GM23248 (cell line): ENCODE measurements around the gene NKX1-1. TPM values are rescaled to one million over a fixed set of nuclear protein-coding genes. Genes with fewer than 3 reads are reported as not detected.

Experiments used
- DNase-seq: peaks from one replicate; pipeline ENCODE4 v3.0.0-alpha.2; 2015
- H2AFZ ChIP-seq: fragments of 200-600 bp; sonication (generic); 2 replicates; pipeline ENCODE4 v1.6.1; 2016; ENCODE audit warnings: antibody characterized with exemption
- H3F3A ChIP-seq: fragments of 200-600 bp; sonication (generic); 2 replicates; pipeline ENCODE4 v1.6.1; 2016; ENCODE audit warnings: mild to moderate bottlenecking, antibody characterized with exemption, mixed run types; ENCODE audit not compliant: insufficient read depth
- H3K27ac ChIP-seq: fragments of 200-600 bp; sonication (generic); 2 replicates; pipeline ENCODE4 v1.5.1; 2016; ENCODE audit warnings: mild to moderate bottlenecking
- H3K27me3 ChIP-seq: fragments of 200-600 bp; sonication (generic); replicated peaks from 2 replicates; pipeline ENCODE4 v1.6.1; 2016; ENCODE audit warnings: mild to moderate bottlenecking; ENCODE audit not compliant: insufficient read depth
- H3K36me3 ChIP-seq: fragments of 200-600 bp; sonication (generic); 2 replicates; pipeline ENCODE4 v1.6.1; 2016; ENCODE audit warnings: low read depth, mild to moderate bottlenecking
- H3K4me1 ChIP-seq: fragments of 200-600 bp; sonication (generic); 2 replicates; pipeline ENCODE4 v1.6.1; 2016; ENCODE audit warnings: mild to moderate bottlenecking; ENCODE audit not compliant: insufficient read depth
- H3K4me2 ChIP-seq: fragments of 200-600 bp; sonication (generic); one replicate; pipeline ENCODE4 v1.6.1; 2016; ENCODE audit warnings: mild to moderate bottlenecking; ENCODE audit not compliant: unreplicated experiment
- H3K4me3 ChIP-seq: fragments of 200-600 bp; sonication (generic); 2 replicates; pipeline ENCODE4 v1.5.1; 2016; ENCODE audit warnings: mild to moderate bottlenecking
- H3K79me2 ChIP-seq: fragments of 200-600 bp; sonication (generic); 2 replicates; pipeline ENCODE4 v1.6.1; 2016; ENCODE audit warnings: mild to moderate bottlenecking; ENCODE audit not compliant: insufficient read depth
- H3K9ac ChIP-seq: fragments of 200-600 bp; sonication (generic); 2 replicates; pipeline ENCODE4 v1.6.1; 2016; ENCODE audit warnings: mild to moderate bottlenecking
- H3K9me2 ChIP-seq: fragments of 200-600 bp; sonication (generic); 2 replicates; pipeline ENCODE4 v1.6.1; 2016; ENCODE audit warnings: mixed run types, mild to moderate bottlenecking, moderate library complexity; ENCODE audit not compliant: insufficient read depth
- H3K9me3 ChIP-seq: fragments of 200-600 bp; sonication (generic); one replicate; pipeline ENCODE4 v1.6.1; 2017; ENCODE audit warnings: low read depth
- H4K20me1 ChIP-seq: fragments of 200-600 bp; sonication (generic); 2 replicates; pipeline ENCODE4 v1.6.0; 2016; ENCODE audit not compliant: insufficient read depth
- EZH2 ChIP-seq: fragments of 200-600 bp; sonication (generic); IDR thresholded peaks from 2 replicates; pipeline ENCODE4 v1.6.1; 2018; ENCODE audit warnings: antibody characterized with exemption, mild to moderate bottlenecking; ENCODE audit not compliant: insufficient read depth, poor library complexity, severe bottlenecking
- EZH2phosphoT487 ChIP-seq: fragments of 200-600 bp; sonication (generic); IDR thresholded peaks from 2 replicates; pipeline ENCODE4 v1.6.1; 2018; ENCODE audit warnings: antibody characterized with exemption, moderate library complexity, mild to moderate bottlenecking, low read depth; ENCODE audit not compliant: insufficient read depth
- WGBS, 2 experiments: methylation state at CpG; one replicate each; pipeline ENCODE4 v1.1.6; 2015 to 2017; ENCODE audit warnings: low lambda C conversion rate in 2 of 2, low coverage in 1 of 2; ENCODE audit errors: missing lambda C conversion rate in 2 of 2; 5-methylcytosine and 5-hydroxymethylcytosine counted together
- in situ Hi-C: fragments of 300-500 bp; cut with MboI; formaldehyde crosslinking; loops from 2 replicates; pipeline ENCODE4 v1.15.0; 2020
- polyA plus RNA-seq: library from polyadenylated mRNA; unstranded; fragments of >200 nt; fragmentation: Nextera tagmentation; extraction: Ambion mirVana; gene quantifications from 2 replicates; pipeline ENCODE4 v1.2.1, GENCODE V29; 2016
- total RNA-seq: library from RNA; depleted of rRNA; stranded (reverse); fragments of >200 nt; shearing (Covaris generic); gene quantifications from 2 replicates; pipeline ENCODE4 v1.2.3, GENCODE V29; 2014

Gene NKX1-1
- total and polyA plus RNA-seq, 2 experiments from 2014 or later, result not detected

DNA sequence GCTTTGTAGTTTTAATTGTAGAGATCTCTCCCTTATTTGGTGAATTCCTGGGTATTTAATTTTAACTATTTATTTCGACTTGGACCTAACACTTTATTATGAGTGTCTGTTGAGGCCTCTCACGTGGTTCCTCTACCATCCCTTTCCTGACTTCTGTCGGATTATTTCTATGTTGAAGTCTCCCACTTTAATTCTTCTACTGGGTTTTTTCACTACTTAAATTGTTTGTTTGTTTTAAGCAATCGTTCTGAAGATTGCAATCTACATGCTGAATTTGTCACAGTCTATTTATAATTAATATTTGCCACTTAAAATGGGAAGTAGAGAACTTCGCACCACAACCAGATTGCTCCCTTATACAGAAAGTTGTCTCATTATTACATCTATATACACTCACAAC is 20.8 kb upstream of the NKX1-1 start:
- no peaks in the 10 kb centered on the region for H3K36me3 ChIP-seq
- WGBS, 2 experiments, result 46 to 57% methylated on average over 5 of the region's 5 CpGs
- no peak overlapping the region for H3K4me3 ChIP-seq
- no peaks in the 10 kb centered on the region for H3K9me2 ChIP-seq
- H3K9ac ChIP-seq, result no peak overlapping the region
- H3K79me2 ChIP-seq, result no peaks in the 10 kb centered on the region
- in situ Hi-C loops, result no loop called here
- no peaks in the 10 kb centered on the region for H3F3A ChIP-seq
- H3K4me2 ChIP-seq, result no peak overlapping the region
- DNase-seq, result no peak
- no peaks in the 10 kb centered on the region for H3K4me1 ChIP-seq
- peaks cover 26% of the 10 kb centered on the region for H3K27me3 ChIP-seq
- H3K9me3 ChIP-seq, result no peaks in the 10 kb centered on the region
- H4K20me1 ChIP-seq, result no peaks in the 10 kb centered on the region
- H3K27ac ChIP-seq, result no peak overlapping the region
- H2AFZ ChIP-seq, result no peak overlapping the region
- TF ChIP-seq EZH2, result no peak

- H3K36me3 ChIP-seq, result no peaks in the 10 kb centered on the region
- no peak overlapping the region for H2AFZ ChIP-seq
- WGBS, 2 experiments, result 8 to 10% methylated on average over 2 of the region's 2 CpGs
- H3K4me1 ChIP-seq, result no peaks in the 10 kb centered on the region
- no peak for DNase-seq
- no peaks in the 10 kb centered on the region for H4K20me1 ChIP-seq
- peaks cover 41% of the 10 kb centered on the region for H3K27me3 ChIP-seq
- H3K27ac ChIP-seq, result no peak overlapping the region
- no peaks in the 10 kb centered on the region for H3F3A ChIP-seq
- no peak overlapping the region for H3K9ac ChIP-seq
- no peaks in the 10 kb centered on the region for H3K9me3 ChIP-seq
- H3K4me3 ChIP-seq, result no peak overlapping the region
- TF ChIP-seq EZH2phosphoT487 (no peak), EZH2 (no peak)
- no peaks in the 10 kb centered on the region for H3K9me2 ChIP-seq
- H3K79me2 ChIP-seq, result no peaks in the 10 kb centered on the region
- in situ Hi-C loops, result no loop called here
- no peak overlapping the region for H3K4me2 ChIP-seq
Observed at GRCh38 chr4:1421657-1422056, 15.4 kb upstream of the NKX1-1 start.

DNA sequence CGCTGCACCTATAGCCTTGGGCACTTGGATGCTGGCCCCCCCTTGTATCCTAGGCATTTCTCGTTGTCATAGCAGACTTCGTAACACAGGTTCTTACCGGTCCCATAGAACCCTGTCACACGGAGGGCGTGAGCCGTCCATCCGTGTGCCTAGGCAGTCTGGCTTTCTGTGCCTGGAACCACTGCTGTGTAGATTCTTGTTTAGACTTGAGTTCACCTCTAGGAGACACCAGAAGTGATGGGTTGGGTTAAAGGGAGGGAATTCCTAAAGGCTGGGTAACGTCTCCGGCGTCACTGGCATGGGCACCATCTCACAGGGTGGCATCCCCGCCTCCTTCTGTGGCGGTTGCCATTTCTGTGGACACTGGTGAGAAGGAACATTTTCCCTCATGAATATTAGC is 13.5 kb upstream of the NKX1-1 start:
- Histone ChIP-seq H3F3A (no peaks in the 10 kb centered on the region), H2AFZ (no peak overlapping the region), H3K9ac (no peak overlapping the region), H3K27ac (no peak overlapping the region), H3K79me2 (no peaks in the 10 kb centered on the region), H4K20me1 (no peaks in the 10 kb centered on the region), H3K4me3 (no peak overlapping the region), H3K4me2 (no peak overlapping the region), H3K4me1 (no peaks in the 10 kb centered on the region), H3K9me3 (no peaks in the 10 kb centered on the region), H3K36me3 (no peaks in the 10 kb centered on the region), H3K27me3 (peaks cover 46% of the 10 kb centered on the region), H3K9me2 (no peaks in the 10 kb centered on the region)
- in situ Hi-C loops, result no loop called here
- TF ChIP-seq EZH2phosphoT487 (no peak), EZH2 (no peak)
- WGBS, 2 experiments, result 74 to 79% methylated on average over 13 of the region's 13 CpGs
- no peak for DNase-seq

- Histone ChIP-seq H4K20me1 (no peaks in the 10 kb centered on the region), H3F3A (no peaks in the 10 kb centered on the region), H3K79me2 (no peaks in the 10 kb centered on the region), H2AFZ (no peak overlapping the region), H3K9me2 (no peaks in the 10 kb centered on the region), H3K27me3 (peaks cover 39% of the 10 kb centered on the region), H3K4me1 (no peaks in the 10 kb centered on the region), H3K9ac (no peak overlapping the region), H3K9me3 (no peaks in the 10 kb centered on the region), H3K4me3 (no peak overlapping the region), H3K36me3 (no peaks in the 10 kb centered on the region), H3K27ac (no peak overlapping the region), H3K4me2 (no peak overlapping the region)
- DNase-seq, result no peak
- TF ChIP-seq EZH2phosphoT487 (no peak), EZH2 (no peak)
- in situ Hi-C loops, result no loop called here
- 32 to 37% methylated on average over 17 of the region's 17 CpGs for WGBS, 2 experiments
Observed at GRCh38 chr4:1418494-1419285, 12.4 kb upstream of the NKX1-1 start.
